ENCODE data around the gene SH3TC2.

SH3TC2 gene

GRCh38 chr5:148967783-148968182, 95.1 kb downstream of the SH3TC2 start:
- DNase-seq = no peak

GRCh38 chr5:148966938-148967337, 95.9 kb downstream of the SH3TC2 start:
- no peak for DNase-seq

GRCh38 chr5:148966348-148966747, 96.5 kb downstream of the SH3TC2 start:
- DNase-seq = no peak

GRCh38 chr5:148965511-148966265, 97.2 kb downstream of the SH3TC2 start:
- no peak for DNase-seq

GRCh38 chr5:148963664-148964063, 99.2 kb downstream of the SH3TC2 start:
- DNase-seq = peak; percentile 12 to 42

- DNase-seq = no peak
Measured at GRCh38 chr5:148962761-148963324, 100.0 kb downstream of the SH3TC2 start.

- no peak for DNase-seq
Measured at GRCh38 chr5:148962200-148962550, 100.7 kb downstream of the SH3TC2 start.

GRCh38 chr5:148961261-148962199, 101.3 kb downstream of the SH3TC2 start:
- DNase-seq = no peak

- no peak for DNase-seq
Measured at GRCh38 chr5:148960070-148960769, 102.6 kb downstream of the SH3TC2 start.

GRCh38 chr5:148957591-148958202, 105.2 kb downstream of the SH3TC2 start:
- DNase-seq = peak; percentile 37 to 53

- DNase-seq = no peak
Measured at GRCh38 chr5:148956477-148957385, 106.1 kb downstream of the SH3TC2 start.

Data from Kasumi-1 (cell line).